Lower lobe of right lung (tissue), 2 donors: Measurements from ENCODE around the gene SPATA31E1. TPM values are rescaled to one million over a fixed set of nuclear protein-coding genes. Genes with fewer than 3 reads are reported as not detected.

Experiments
- ATAC-seq, 2 donors: fragments of 200-7000 bp; cut with Tn5 transposase; one replicate each; pipeline ENCODE4 v1.9.1; 2020 to 2022; ENCODE audit warnings: mild to moderate bottlenecking in 2 of 2, moderate library complexity in 2 of 2
- DNase-seq: peaks from one replicate; pipeline ENCODE4 v3.0.0-alpha.2; 2020
- H3K27ac ChIP-seq: fragments of 200-600 bp; one replicate; pipeline ENCODE4 v1.8.0; 2022
- H3K27me3 ChIP-seq: fragments of 200-600 bp; one replicate; pipeline ENCODE4 v1.8.0; 2022; ENCODE audit warnings: low read depth
- H3K36me3 ChIP-seq: fragments of 200-600 bp; one replicate; pipeline ENCODE4 v1.8.0; 2022; ENCODE audit warnings: mild to moderate bottlenecking
- H3K4me1 ChIP-seq: fragments of 200-600 bp; one replicate; pipeline ENCODE4 v1.8.0; 2022
- H3K4me3 ChIP-seq: fragments of 200-600 bp; one replicate; pipeline ENCODE4 v1.8.0; 2022; ENCODE audit warnings: mild to moderate bottlenecking
- H3K9me3 ChIP-seq: fragments of 200-600 bp; one replicate; pipeline ENCODE4 v1.8.0; 2022
- intact Hi-C: fragments of 100-400 bp; cut with DNase I; formaldehyde crosslinking; loops from one replicate; pipeline ENCODE4 v1.11.0; 2022
- total RNA-seq: library from RNA; stranded (reverse); fragmentation: NEBNext Ultra II Directional; extraction: Animal tissue kit (Norgen Biotek cat#: 25700); gene quantifications from one replicate; pipeline ENCODE4 v1.2.1, GENCODE V29; 2021
- TF ChIP-seq, protein P1 (sequence below): fragments of 200-600 bp; IDR thresholded peaks from one replicate; pipeline ENCODE4 v1.8.0; 2022; ENCODE audit warnings: antibody characterized with exemption, mild to moderate bottlenecking
- donor health status: DM: no; HTN: yes; CAD: no; lungs with severe emphysema.

SPATA31E1 gene
- total RNA-seq, 1 donor from 2014 or later = not detected

DNA sequence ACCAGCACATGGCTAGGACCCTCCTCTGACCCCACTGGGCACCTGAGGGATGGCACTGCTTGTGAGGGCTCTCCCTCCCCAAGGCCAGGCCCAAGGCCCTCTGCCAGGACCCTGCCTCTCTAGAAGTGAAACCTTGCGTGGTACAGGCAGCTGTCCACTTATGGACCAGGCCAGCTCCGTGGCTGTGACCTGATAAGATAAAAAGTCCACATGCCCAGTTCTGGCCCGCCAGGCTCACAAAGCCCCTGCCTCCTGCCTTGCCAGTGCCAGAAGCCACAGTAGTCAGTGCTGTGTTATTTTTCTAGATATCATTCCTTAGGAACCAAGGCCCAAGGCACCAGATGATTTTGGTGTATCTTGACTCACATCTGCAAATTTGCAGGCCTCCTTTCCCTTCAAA, 14.0 kb upstream of the SPATA31E1 start:
- Histone ChIP-seq H3K36me3 (no peaks in the 10 kb centered on the region), H3K4me1 (no peaks in the 10 kb centered on the region), H3K27ac (no peak overlapping the region), H3K4me3 (no peak overlapping the region), H3K27me3 (no peaks in the 10 kb centered on the region), H3K9me3 (no peaks in the 10 kb centered on the region)
- TF ChIP-seq, protein P1, sequence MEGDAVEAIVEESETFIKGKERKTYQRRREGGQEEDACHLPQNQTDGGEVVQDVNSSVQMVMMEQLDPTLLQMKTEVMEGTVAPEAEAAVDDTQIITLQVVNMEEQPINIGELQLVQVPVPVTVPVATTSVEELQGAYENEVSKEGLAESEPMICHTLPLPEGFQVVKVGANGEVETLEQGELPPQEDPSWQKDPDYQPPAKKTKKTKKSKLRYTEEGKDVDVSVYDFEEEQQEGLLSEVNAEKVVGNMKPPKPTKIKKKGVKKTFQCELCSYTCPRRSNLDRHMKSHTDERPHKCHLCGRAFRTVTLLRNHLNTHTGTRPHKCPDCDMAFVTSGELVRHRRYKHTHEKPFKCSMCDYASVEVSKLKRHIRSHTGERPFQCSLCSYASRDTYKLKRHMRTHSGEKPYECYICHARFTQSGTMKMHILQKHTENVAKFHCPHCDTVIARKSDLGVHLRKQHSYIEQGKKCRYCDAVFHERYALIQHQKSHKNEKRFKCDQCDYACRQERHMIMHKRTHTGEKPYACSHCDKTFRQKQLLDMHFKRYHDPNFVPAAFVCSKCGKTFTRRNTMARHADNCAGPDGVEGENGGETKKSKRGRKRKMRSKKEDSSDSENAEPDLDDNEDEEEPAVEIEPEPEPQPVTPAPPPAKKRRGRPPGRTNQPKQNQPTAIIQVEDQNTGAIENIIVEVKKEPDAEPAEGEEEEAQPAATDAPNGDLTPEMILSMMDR = no peak
- ATAC-seq (no peak), DNase-seq (no peak)
- intact Hi-C loops = no loop called here

DNA sequence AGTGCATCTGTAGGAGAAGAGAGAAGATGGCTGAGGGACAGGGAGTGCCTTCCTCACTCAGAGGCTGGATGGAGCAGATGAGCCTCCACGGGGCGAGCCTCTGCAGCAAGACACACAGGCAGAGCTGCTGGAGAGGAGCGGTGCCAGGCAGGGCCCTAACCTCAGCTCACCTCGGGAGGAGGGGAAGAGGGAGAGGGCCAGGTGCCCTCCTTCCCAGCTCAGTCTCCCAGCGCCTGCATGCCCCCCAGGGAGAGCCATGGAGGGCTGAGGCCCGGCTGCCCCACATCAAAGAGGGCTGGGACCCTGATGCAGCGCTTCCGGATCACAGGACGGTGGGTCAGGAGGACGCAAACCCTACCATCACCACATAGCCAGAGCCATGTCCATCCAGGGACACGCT, 13.6 kb upstream of the SPATA31E1 start:
- Histone ChIP-seq H3K4me1 (no peaks in the 10 kb centered on the region), H3K27ac (no peak overlapping the region), H3K9me3 (no peaks in the 10 kb centered on the region), H3K36me3 (no peaks in the 10 kb centered on the region), H3K27me3 (no peaks in the 10 kb centered on the region), H3K4me3 (no peak overlapping the region)
- TF ChIP-seq, protein P1 = no peak
- ATAC-seq (no peak), DNase-seq (no peak)
- intact Hi-C loops = no loop called here

DNA sequence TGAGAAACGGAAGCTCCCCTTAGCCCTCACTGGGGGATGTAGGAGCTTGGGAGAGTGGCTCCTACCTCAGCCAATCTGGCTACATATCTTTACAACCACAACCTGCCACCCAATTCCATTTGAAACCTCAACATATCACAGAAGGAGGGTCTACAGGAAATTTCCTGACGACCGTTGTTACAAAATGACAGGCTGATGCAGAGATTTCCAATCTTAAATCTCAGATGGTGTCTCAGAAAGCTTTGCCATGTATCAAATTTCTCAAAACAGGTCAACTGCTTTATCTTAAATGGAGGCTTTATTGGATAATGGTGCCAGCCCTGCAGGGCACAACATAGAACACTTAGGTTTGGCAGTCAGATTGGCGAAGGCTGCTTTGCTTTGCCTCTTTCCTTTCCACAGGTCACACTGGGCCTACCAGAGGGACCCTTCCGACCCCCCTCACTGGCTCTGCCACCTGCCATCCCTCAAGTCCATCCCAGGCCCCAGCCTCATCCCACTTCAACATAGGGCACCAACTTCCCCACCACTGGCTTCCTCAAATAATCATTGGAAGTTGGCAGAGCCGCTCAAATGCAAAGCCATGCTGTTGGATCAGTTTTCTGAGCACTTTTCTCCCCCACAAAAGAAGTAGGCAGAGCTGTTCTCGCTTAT, 11.1 kb upstream of the SPATA31E1 start:
- intact Hi-C loops = no loop called here
- Histone ChIP-seq H3K36me3 (no peaks in the 10 kb centered on the region), H3K9me3 (no peaks in the 10 kb centered on the region), H3K4me1 (no peaks in the 10 kb centered on the region), H3K27me3 (no peaks in the 10 kb centered on the region), H3K4me3 (no peak overlapping the region), H3K27ac (no peak overlapping the region)
- no peak for DNase-seq
- TF ChIP-seq, protein P1 = no peak
- ATAC-seq = no peak

DNA sequence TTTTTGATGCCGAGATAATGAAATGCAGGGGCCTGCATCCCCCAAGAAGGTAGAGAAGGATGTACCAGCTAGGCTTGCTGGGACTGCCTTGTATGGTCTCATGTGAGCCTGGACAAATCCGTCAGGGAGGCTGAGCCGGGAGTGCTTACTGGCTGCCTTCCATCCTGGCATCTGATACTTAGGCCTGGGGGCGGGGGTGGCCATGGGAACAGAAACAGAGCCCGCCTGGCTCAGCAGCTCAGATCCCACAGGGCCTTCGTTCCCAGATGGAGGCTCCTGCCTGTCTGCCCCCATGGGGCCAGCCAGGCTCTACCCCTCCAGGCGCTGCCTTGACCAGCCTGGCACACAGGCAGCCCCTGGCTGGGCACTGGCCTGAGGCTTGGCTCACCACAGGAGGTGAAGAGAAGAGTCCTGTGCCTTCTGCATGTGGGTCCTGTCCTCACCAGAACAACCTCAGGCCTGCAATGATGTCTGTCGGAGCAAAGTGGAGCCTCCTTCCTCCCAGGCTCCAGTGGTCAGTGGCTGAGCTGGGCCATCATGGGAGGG, 10.5 kb upstream of the SPATA31E1 start:
- H3K9me3 ChIP-seq = no peaks in the 10 kb centered on the region
- DNase-seq (no peak), ATAC-seq (no peak)
- no peak overlapping the region for H3K4me3 ChIP-seq
- H3K36me3 ChIP-seq = no peaks in the 10 kb centered on the region
- intact Hi-C loops = no loop called here
- H3K27ac ChIP-seq = no peak overlapping the region
- H3K4me1 ChIP-seq = no peaks in the 10 kb centered on the region
- TF ChIP-seq, protein P1 = no peak
- no peaks in the 10 kb centered on the region for H3K27me3 ChIP-seq

DNA sequence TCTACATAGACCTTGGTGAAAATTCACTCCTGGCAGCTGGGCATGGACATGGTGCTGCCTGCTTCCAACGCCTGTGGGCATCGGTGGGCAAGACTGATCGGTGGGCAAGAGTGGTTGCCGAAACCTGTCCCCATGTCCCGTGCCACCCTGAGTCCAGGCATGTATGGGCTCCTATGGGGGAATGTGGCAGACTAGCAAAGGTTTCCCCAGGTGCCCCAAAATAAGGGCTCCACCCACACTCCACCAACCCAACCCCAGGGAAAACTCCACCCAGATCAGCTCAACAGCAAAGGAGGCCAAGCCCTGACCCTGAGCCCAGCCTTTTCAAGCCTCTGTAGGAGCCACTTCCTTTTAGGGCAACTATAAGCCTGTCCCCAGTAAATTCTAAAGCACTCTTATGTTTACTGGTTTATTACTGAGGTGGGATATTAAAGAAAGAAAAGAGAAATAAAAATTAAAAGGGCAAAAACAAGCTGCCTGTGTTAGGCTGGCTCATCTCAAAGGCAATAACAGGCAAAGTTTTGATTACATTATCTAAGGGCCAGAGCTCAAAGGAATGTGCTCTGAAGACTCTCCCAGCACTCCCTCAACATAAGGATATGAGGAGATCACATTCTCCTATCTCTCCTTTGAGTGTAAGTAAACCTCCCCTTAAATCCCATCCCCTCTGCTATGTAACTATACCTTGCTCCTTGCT, 8.9 kb upstream of the SPATA31E1 start:
- H3K4me3 ChIP-seq = no peak overlapping the region
- no peaks in the 10 kb centered on the region for H3K4me1 ChIP-seq
- H3K27ac ChIP-seq = no peak overlapping the region
- H3K36me3 ChIP-seq = no peaks in the 10 kb centered on the region
- no peaks in the 10 kb centered on the region for H3K9me3 ChIP-seq
- no peak for DNase-seq
- TF ChIP-seq, protein P1 = no peak
- ATAC-seq = peak in 1 of 2 donors; percentile 25
- intact Hi-C loops = no loop called here
- no peaks in the 10 kb centered on the region for H3K27me3 ChIP-seq
